Liver (tissue), 9 donors: ENCODE data around the gene MFSD1. TPM values are rescaled to one million over a fixed set of nuclear protein-coding genes. Genes with fewer than 3 reads are reported as not detected.

ENCODE experiments used
- DNase-seq: peaks from one replicate; pipeline ENCODE4 v3.0.0-alpha.2; 2017; ENCODE audit warnings: low spot score
- H3K27ac ChIP-seq, 2 donors: one replicate each; pipeline ENCODE4 v1.7.0; 2013; ENCODE audit warnings: inconsistent platforms in 2 of 2, low read length in 2 of 2, control low read depth in 1 of 2, low read depth in 1 of 2, mild to moderate bottlenecking in 1 of 2
- H3K27me3 ChIP-seq, 4 donors: one replicate each; pipeline versions ENCODE4 v1.6.1 to v1.7.0; 2013; ENCODE audit warnings: low read length in 3 of 4, inconsistent platforms in 1 of 4, mild to moderate bottlenecking in 1 of 4, moderate library complexity in 1 of 4; ENCODE audit not compliant: control insufficient read depth in 4 of 4, insufficient read depth in 4 of 4
- H3K36me3 ChIP-seq, 4 donors: one replicate each; pipeline versions ENCODE4 v1.6.1 to v1.7.0; 2013; ENCODE audit warnings: low read length in 3 of 4, mild to moderate bottlenecking in 3 of 4, low read depth in 1 of 4, moderate library complexity in 1 of 4; ENCODE audit not compliant: control insufficient read depth in 4 of 4, insufficient read depth in 3 of 4
- H3K4me1 ChIP-seq, 4 donors: one replicate each; pipeline versions ENCODE4 v1.6.1 to v1.7.0; 2013; ENCODE audit warnings: low read length in 3 of 4, mild to moderate bottlenecking in 3 of 4, moderate library complexity in 1 of 4; ENCODE audit not compliant: control insufficient read depth in 4 of 4, insufficient read depth in 4 of 4
- H3K4me3 ChIP-seq, 3 donors: one replicate each; pipeline versions ENCODE4 v1.6.1 to v1.7.0; 2013; ENCODE audit warnings: low read length in 3 of 3, control low read depth in 1 of 3, low read depth in 1 of 3, mild to moderate bottlenecking in 1 of 3
- H3K9ac ChIP-seq, 2 donors: one replicate each; pipeline ENCODE4 v1.7.0; 2013; ENCODE audit warnings: low read length in 2 of 2, mild to moderate bottlenecking in 2 of 2, moderate library complexity in 2 of 2, control low read depth in 1 of 2, low read depth in 1 of 2
- H3K9me3 ChIP-seq, 4 donors: one replicate each; pipeline versions ENCODE4 v1.6.1 to v1.7.0; 2013; ENCODE audit warnings: low read length in 3 of 4; ENCODE audit not compliant: control insufficient read depth in 4 of 4
- ATF3 ChIP-seq: IDR thresholded peaks from 2 replicates; pipeline ENCODE4 v1.6.1; 2016; ENCODE audit warnings: antibody characterized with exemption
- EGR1 ChIP-seq, 2 donors: IDR thresholded peaks; 2 replicates each; pipeline ENCODE4 v1.6.1; 2016 to 2018; ENCODE audit warnings: antibody characterized with exemption in 2 of 2, low read depth in 2 of 2
- GABPA ChIP-seq, 2 donors: IDR thresholded peaks in 1 of 2; conservative IDR thresholded peaks in 1 of 2; 2 replicates each; pipeline ENCODE4 v1.6.1; 2016; ENCODE audit warnings: antibody characterized with exemption in 2 of 2, mild to moderate bottlenecking in 1 of 2, moderate library complexity in 1 of 2
- HNF4G ChIP-seq: IDR thresholded peaks from 2 replicates; pipeline ENCODE4 v1.6.1; 2016; ENCODE audit warnings: antibody characterized with exemption
- JUND ChIP-seq, 2 donors: IDR thresholded peaks; 2 replicates each; pipeline ENCODE4 v1.6.1; 2016; ENCODE audit warnings: antibody characterized with exemption in 2 of 2
- NR2F2 ChIP-seq: IDR thresholded peaks from 2 replicates; pipeline ENCODE4 v1.6.1; 2016; ENCODE audit warnings: antibody characterized with exemption
- RAD21 ChIP-seq, 2 donors: IDR thresholded peaks; 2 replicates each; pipeline ENCODE4 v1.6.1; 2016; ENCODE audit warnings: antibody characterized with exemption in 2 of 2, mild to moderate bottlenecking in 2 of 2
- RXRA ChIP-seq, 2 donors: IDR thresholded peaks; 2 replicates each; pipeline ENCODE4 v1.6.1; 2017 to 2018; ENCODE audit warnings: antibody characterized with exemption in 2 of 2, mild to moderate bottlenecking in 1 of 2
- SP1 ChIP-seq: IDR thresholded peaks from 2 replicates; pipeline ENCODE4 v1.6.1; 2018; ENCODE audit warnings: antibody characterized with exemption, mild to moderate bottlenecking
- TAF1 ChIP-seq: conservative IDR thresholded peaks from 2 replicates; pipeline ENCODE4 v1.6.1; 2016; ENCODE audit warnings: antibody characterized with exemption, mild to moderate bottlenecking
- YY1 ChIP-seq: IDR thresholded peaks from 2 replicates; pipeline ENCODE4 v1.6.1; 2016; ENCODE audit warnings: antibody characterized with exemption, mild to moderate bottlenecking
- WGBS: extraction: QIAGEN DNeasy Blood & Tissue Kit; methylation state at CpG from one replicate; pipeline ENCODE4 v1.1.7; 2013; 5-methylcytosine and 5-hydroxymethylcytosine counted together
- polyA plus RNA-seq, 2 donors: library from polyadenylated mRNA; stranded (reverse) in 1 of 2; unstranded in 1 of 2; fragments of 200-250 nt in 1 of 2; fragments of >200 nt in 1 of 2; fragmentation: Nextera tagmentation in 1 of 2; extraction: Ambion mirVana in 1 of 2; gene quantifications; one replicate each; pipeline versions ENCODE4 v1.2.1 to v1.2.3, GENCODE V29; 2013 to 2015
- total RNA-seq, 2 donors: library from RNA; depleted of rRNA; stranded (reverse); fragments of >200 nt; gene quantifications; one replicate each; pipeline ENCODE4 v1.2.3, GENCODE V29; 2014
- TF ChIP-seq, protein P1 (sequence below): fragments of 150-350 bp; IDR thresholded peaks from 2 replicates; pipeline ENCODE4 v1.5.1; 2017; ENCODE audit warnings: improper control_type of control experiment, low read depth, low read length; ENCODE audit not compliant: missing input control
- TF ChIP-seq, protein P2 (sequence below): IDR thresholded peaks from 2 replicates; pipeline ENCODE4 v1.6.1; 2016; ENCODE audit warnings: antibody characterized with exemption
- TF ChIP-seq, protein P3 (sequence below): IDR thresholded peaks from 2 replicates; pipeline ENCODE4 v1.6.1; 2016; ENCODE audit warnings: antibody characterized with exemption
- TF ChIP-seq, protein P4 (sequence below): IDR thresholded peaks from 2 replicates; pipeline ENCODE4 v1.6.1; 2016; ENCODE audit warnings: antibody characterized with exemption, mild to moderate bottlenecking
- donor health status: healthy.
- donor health status: healthy.
- donor health status: healthy.
- donor health status: healthy.
- donor health status: healthy.

The MFSD1 gene
- total and polyA plus RNA-seq, 4 donors: 30.4 to 84.7 (median 60.3) TPM

DNA sequence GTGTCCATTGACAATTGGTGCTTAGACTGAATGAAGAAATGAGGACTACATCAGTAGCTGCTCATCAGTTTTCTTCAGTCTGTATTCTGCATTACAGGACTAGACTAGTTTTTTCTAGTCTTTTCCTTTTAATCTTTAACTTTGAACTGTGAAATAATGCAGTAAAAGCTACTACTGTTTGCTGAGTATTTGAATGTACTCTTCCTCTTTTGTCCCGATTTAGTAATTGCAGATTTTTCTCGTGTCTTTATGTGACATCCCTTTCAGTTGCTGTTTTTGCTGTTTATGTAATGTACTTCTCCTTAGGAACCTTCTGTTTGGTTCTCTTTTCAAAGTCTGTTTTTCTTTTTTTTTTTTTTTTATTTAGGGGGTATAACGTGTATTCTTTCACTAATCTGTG lies 17.4 kb downstream of the MFSD1 start (continued):
- TF ChIP-seq, protein P1, sequence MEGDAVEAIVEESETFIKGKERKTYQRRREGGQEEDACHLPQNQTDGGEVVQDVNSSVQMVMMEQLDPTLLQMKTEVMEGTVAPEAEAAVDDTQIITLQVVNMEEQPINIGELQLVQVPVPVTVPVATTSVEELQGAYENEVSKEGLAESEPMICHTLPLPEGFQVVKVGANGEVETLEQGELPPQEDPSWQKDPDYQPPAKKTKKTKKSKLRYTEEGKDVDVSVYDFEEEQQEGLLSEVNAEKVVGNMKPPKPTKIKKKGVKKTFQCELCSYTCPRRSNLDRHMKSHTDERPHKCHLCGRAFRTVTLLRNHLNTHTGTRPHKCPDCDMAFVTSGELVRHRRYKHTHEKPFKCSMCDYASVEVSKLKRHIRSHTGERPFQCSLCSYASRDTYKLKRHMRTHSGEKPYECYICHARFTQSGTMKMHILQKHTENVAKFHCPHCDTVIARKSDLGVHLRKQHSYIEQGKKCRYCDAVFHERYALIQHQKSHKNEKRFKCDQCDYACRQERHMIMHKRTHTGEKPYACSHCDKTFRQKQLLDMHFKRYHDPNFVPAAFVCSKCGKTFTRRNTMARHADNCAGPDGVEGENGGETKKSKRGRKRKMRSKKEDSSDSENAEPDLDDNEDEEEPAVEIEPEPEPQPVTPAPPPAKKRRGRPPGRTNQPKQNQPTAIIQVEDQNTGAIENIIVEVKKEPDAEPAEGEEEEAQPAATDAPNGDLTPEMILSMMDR: no peak
- TF ChIP-seq EGR1 (IDR thresholded peaks at IDR 0.05; ENCODE audit: low read depth in 2 of 2): no peak

DNA sequence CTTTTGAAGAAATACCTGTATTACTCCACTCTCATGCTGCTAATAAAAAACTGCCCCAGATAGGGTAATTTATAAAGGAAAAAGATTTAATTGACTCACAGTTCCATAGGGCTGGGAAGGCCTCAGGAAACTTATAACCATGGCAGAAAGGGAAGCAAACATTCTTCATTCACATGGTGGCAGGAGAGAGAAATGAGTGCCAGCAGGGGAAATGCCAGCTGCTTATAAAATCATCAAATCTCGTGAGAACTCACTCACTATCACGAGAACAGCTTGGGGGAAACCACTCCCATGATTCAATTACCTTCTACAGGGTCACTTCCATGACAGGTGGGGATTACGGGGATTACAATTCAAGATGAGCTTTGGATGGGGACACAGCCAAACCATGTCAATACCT lies 18.7 kb downstream of the MFSD1 start:
- no peaks in the 10 kb centered on the region for H3K9me3 ChIP-seq
- no peaks in the 10 kb centered on the region for H3K4me1 ChIP-seq
- no peak for TF ChIP-seq GABPA (IDR thresholded peaks at IDR 0.05 in 1 of 2, conservative IDR thresholded peaks at IDR 0.05 in 1 of 2)
- TF ChIP-seq ATF3: no peak
- no peak for TF ChIP-seq RXRA (IDR thresholded peaks at IDR 0.05)
- TF ChIP-seq SP1: no peak
- TF ChIP-seq, protein P2, sequence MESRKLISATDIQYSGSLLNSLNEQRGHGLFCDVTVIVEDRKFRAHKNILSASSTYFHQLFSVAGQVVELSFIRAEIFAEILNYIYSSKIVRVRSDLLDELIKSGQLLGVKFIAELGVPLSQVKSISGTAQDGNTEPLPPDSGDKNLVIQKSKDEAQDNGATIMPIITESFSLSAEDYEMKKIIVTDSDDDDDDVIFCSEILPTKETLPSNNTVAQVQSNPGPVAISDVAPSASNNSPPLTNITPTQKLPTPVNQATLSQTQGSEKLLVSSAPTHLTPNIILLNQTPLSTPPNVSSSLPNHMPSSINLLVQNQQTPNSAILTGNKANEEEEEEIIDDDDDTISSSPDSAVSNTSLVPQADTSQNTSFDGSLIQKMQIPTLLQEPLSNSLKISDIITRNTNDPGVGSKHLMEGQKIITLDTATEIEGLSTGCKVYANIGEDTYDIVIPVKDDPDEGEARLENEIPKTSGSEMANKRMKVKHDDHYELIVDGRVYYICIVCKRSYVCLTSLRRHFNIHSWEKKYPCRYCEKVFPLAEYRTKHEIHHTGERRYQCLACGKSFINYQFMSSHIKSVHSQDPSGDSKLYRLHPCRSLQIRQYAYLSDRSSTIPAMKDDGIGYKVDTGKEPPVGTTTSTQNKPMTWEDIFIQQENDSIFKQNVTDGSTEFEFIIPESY: no peak
- no peak for TF ChIP-seq YY1
- no peak for TF ChIP-seq JUND (IDR thresholded peaks at IDR 0.05)
- no peak for TF ChIP-seq NR2F2
- TF ChIP-seq, protein P3, sequence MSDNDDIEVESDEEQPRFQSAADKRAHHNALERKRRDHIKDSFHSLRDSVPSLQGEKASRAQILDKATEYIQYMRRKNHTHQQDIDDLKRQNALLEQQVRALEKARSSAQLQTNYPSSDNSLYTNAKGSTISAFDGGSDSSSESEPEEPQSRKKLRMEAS: no peak
- TF ChIP-seq, protein P4, sequence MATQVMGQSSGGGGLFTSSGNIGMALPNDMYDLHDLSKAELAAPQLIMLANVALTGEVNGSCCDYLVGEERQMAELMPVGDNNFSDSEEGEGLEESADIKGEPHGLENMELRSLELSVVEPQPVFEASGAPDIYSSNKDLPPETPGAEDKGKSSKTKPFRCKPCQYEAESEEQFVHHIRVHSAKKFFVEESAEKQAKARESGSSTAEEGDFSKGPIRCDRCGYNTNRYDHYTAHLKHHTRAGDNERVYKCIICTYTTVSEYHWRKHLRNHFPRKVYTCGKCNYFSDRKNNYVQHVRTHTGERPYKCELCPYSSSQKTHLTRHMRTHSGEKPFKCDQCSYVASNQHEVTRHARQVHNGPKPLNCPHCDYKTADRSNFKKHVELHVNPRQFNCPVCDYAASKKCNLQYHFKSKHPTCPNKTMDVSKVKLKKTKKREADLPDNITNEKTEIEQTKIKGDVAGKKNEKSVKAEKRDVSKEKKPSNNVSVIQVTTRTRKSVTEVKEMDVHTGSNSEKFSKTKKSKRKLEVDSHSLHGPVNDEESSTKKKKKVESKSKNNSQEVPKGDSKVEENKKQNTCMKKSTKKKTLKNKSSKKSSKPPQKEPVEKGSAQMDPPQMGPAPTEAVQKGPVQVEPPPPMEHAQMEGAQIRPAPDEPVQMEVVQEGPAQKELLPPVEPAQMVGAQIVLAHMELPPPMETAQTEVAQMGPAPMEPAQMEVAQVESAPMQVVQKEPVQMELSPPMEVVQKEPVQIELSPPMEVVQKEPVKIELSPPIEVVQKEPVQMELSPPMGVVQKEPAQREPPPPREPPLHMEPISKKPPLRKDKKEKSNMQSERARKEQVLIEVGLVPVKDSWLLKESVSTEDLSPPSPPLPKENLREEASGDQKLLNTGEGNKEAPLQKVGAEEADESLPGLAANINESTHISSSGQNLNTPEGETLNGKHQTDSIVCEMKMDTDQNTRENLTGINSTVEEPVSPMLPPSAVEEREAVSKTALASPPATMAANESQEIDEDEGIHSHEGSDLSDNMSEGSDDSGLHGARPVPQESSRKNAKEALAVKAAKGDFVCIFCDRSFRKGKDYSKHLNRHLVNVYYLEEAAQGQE: no peak
- TF ChIP-seq, protein P1: no peak
- TF ChIP-seq HNF4G: no peak
- TF ChIP-seq TAF1: no peak
- TF ChIP-seq RAD21 (IDR thresholded peaks at IDR 0.05): no peak
- H3K27me3 ChIP-seq: no peaks in the 10 kb centered on the region
- H3K27ac ChIP-seq: no peak overlapping the region
- no peak for DNase-seq
- peaks cover 0 to 50% (median 43%) of the 10 kb centered on the region in 4 donors for H3K36me3 ChIP-seq
- no peak overlapping the region for H3K9ac ChIP-seq
- 89% methylated on average over 3 of the region's 3 CpGs for WGBS
- H3K4me3 ChIP-seq: no peak overlapping the region
